GM10847 (cell line): ENCODE measurements around the gene NUBPL.

Experiments
- POLR2A ChIP-seq: IDR thresholded peaks from 2 replicates; pipeline ENCODE4 v1.6.1; 2011; ENCODE audit not compliant: insufficient read length; ENCODE audit errors: extremely low read depth

The NUBPL gene

DNA sequence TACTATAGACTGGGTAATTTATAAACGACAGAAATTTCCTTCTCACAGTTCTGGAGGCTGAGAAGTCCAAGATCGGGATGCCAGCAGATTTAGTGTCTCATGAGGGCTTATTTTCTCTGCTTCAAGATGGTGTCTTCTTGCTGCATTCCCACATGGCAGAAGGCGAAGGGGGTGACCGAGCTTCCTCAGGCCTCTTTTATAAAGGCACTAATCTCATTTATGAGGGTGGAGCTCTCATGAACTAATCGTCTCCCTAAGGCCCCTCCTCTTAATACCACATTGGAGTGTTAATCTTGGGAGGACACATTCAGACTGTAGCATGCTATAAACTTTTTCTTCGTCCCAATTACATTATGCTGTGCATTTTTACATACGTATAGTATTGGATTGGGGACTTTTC, 315.5 kb downstream of the NUBPL start:
- TF ChIP-seq POLR2A = no peak

DNA sequence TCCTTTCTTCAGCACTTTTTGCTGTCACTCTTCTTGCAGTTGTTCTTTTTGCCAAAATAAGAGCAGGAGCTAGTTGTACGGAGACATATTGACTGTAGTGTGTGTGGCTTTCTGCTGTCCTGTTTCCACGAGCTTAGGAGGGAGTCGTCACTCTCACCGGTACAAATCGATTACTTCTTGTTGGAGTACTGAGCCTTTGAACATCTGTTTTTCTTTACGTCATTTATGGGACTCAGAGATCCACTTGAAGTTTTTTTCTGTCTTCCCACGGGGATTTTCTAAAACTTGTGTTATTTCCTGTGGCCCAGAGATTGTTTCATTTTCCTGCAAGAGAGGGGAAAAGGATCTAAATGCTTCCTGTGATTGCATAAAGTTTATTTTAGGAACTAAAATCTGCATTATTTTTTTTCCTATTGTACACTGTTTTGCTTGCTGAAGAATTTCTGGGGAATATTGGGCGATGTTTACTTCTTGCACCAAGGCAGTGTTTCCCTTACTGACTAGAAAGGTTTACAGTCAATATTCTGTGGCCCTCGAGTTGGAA, 316.1 kb downstream of the NUBPL start:
- no peak for TF ChIP-seq POLR2A

DNA sequence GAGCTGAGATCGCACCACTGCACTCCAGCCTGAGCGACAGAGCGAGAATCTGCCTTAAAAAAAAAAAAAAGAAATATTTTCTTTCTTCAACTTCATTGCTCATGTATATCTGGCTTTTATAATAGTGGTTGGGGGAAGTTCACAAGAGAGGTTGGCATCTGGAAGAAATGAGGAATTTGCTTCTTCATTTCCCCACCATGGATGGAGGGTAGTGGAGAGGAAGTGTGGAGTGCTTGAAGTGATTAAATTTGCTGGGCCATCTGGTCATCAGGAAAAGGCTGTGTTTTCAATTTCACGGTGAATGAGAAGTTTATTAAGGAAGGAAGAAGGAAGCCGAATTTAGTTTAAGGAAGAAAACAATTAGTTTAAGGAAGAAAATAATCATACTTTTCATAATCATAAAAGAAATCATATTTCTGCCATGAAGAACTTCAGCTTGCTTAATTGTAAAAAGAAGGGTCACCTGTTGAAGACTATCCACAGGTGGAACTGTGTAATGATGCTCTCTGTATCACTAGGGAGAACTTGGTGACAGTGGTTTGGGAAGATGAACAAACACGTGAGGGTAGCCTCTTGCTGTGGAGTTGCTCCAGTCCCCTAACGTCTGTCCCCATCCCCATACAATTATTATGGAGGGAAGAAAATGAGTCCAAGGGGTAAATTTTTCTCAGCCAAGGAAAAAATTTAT, 318.6 kb downstream of the NUBPL start:
- TF ChIP-seq POLR2A = no peak

DNA sequence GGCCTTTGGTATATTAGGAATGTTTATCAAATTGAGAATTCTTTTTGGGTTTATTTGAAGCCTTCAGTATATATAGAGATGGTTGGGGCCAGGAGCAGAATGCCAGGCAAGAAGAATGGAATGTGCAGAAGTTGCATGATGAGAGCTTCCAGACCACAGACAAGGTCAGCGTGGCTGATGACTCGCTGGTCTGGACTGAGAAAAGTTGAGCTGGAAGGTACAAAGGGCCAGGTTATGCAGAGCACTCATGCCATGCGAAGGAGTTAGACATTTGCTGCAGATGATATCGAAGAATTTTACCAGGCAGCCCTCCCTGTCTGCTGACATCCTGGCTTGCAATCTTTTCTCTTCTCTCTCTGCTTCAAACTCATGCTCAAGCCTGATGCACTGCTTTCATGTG, 319.7 kb downstream of the NUBPL start:
- TF ChIP-seq POLR2A = no peak

DNA sequence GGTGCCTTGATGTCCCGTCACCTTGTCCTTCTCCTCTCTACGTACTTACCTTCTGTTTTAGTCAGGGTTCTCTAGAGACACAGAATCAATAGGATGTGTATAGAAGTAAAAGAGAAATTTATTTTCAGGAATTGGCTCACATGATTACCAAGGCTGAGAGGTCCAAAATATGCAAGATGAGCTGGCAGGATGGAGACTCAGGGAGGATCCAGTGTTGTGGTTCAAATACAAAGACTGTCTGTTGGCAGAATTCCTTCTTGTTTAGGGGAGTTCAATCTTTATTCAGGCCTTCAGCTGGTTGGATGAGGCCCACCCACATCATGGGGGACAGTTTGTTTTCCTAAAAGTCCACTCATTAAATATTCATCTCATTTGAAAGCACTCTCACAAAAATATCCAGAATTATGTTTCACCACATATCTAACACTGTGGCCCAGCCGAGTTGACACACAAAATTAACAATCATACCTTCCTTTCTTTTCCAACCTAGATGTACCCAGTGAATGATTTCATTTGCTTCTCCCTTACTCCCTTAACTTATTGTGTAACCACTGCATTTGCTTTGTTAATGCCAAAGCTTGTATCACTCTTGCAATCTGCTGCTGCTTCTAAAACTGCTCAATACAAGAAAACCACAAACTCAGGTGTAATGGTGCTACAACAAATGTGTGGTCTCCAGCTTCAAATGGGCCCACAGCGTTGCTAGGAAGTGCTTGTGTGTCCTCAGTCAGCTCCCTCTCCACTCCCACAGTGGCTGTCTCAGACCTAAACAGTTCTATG, 320.5 kb downstream of the NUBPL start:
- TF ChIP-seq POLR2A = no peak

DNA sequence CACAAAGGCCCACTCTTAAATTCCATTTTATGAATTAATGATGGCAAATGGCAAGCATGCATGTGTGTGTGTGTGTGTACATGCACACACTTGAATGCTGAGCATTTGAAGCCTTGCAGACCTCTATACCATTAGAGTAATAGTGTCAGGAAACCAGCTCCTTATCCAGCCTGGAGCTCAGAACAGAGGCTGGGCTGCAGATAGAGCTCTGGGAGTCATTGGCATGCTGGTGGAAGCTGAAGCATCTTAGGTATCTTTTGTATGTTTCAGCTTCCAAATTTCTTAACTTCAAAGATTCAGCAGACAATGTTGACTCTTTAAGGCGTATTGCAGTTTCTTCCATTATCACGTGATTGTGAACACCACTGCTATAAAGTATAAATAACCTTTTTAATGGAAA, 323.0 kb downstream of the NUBPL start:
- no peak for TF ChIP-seq POLR2A

DNA sequence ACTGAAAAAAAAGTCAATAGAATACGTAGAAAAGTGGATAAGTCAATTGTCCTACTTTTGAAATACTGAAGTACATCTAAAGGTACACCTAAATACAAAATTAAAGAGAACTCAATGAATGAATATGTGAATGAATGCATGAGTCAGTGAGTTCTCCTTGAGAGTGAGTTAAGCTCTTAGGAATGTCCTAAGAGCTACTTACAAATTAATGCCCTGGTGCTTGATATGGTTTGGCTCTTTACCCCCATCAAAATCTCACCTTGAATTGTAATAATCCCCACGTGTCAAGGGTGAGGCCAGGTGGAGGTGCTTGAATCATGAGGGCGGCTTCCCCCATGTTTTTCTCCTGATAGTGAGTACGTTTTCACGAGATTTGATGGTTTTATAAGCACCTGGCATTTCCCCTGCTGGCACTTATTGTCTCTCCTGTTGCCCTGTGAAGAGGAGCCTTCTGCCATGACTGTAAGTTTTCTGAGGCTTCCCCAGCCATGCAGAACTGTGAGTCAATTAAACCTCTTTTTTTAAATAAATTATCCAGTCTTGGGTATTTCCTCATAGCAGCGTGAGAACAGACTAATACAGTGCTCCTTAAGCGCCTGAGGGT, 323.7 kb downstream of the NUBPL start:
- TF ChIP-seq POLR2A = no peak

DNA sequence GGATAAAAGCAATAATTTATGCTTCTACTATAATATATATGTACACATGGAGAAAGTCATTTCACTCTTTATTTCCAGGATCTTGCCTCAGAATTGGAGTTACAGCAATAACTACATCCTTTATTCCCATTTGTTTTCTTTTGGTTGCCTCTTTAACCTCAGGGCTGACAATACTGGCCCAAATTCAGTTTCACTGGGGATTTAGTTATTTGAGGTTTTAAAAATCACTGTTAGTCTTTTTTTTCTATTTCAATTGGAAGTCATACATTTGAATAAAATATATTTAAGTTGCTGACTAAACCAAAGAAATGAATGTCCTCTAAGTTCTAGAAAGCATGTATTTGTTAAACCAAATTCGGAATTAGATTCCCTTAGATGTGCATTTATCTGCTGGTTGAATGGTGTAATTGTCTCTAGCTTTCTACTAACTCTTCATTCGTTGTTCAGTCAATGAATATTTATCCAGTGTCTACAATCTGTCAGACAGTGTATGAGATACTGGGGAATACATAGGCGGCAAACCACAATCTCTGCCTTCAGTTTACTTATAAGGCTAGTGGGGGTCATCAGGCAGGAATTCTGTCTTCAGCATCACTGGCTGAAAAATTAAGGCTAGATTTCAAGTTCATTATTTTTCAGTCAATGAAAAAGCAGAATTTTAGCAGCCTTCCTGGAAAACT, 325.1 kb downstream of the NUBPL start:
- no peak for TF ChIP-seq POLR2A

DNA sequence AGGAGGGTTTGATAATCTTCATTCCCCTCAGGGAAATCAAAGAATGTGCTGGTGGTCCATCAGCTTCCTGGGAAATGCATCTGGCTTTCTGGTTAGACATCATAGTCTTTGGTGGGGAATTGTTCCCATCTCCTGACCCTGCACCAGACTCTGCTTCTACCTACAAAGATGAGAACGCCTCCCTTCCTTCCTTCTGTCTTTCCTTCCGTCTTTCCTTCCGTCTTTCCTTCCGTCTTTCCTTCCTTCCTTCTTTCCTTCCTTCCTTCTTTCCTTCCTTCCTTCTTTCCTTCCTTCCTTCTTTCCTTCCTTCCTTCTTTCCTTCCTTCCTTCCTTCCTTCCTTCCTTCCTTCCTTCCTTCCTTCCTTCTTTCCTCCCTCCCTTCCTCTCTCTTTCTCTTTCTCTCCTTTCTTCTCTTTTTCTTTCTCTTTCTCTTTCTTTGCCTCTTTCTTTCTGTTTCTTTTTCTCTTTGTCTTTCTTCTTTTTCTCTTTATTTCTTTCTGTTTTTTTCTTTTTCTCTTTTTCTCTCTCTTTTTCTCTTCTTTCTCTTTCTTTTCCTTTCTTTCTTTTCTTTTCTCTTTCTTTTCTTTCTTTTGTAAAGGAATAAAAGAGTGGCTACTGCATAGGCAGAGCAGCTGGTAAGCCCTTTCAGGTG, 326.9 kb downstream of the NUBPL start:
- TF ChIP-seq POLR2A = no peak

DNA sequence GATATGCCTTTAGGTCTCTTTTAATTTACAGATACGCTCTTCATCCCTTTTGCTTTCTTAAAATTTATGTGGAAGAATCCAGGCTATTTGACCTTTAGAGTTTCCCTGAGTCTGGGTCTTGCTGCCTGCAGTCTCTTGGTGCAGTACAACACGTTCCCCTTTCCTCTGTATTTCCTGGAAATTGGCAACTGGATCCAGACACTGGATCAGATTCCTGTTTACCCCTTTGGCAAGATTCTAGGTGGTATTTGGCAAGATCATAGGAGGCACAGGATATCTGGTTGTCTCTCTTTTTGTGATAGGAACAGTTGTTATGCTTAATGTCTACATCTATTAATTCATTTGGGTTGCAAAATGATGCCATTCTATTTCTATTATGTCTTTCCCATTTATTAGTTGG, 328.1 kb downstream of the NUBPL start:
- no peak for TF ChIP-seq POLR2A

DNA sequence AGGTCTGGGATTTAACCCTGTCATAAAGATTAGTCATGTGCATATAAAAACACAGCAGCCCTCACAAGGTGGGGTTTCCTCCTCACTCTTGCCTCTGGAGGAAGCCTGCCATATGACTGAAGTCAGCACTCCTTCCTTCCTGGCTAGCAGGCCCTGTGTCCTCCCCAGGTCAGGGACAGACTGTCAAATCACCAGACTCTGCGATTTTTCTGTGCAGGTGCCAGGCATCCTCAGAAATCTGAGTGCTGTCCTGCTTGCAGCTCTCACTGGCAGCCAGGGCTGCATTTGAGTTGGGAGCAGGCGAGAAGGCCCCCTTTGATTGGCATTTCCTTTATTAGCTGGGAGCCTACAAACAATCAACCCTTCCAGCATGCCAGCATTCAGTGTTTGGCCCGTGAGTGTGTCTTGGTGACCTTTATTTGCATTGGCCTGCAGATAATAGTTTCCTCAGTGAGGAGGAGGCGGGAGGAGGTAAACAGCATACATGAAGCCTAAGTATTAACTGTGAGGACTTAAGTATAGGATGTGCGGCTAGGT, 332.1 kb downstream of the NUBPL start:
- TF ChIP-seq POLR2A = no peak

DNA sequence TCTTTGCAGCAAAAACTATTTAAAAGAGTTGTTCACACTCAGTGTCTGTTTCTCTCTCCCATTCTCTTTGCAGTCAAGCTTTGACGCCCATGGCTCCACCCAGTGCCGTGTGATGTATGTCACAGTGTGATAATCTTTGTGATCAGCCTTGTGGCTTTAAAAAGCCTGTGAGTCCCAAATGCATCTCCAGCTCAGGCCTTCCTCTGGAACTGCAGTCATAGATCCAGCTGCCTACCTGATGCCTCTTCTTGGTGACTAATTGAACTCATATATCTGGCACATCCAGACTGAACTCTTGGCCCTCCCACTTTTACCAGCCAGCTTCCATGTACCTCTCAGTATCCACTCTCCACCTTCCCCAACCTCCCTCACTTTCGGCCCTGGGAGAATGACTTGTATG, 333.1 kb downstream of the NUBPL start:
- no peak for TF ChIP-seq POLR2A

DNA sequence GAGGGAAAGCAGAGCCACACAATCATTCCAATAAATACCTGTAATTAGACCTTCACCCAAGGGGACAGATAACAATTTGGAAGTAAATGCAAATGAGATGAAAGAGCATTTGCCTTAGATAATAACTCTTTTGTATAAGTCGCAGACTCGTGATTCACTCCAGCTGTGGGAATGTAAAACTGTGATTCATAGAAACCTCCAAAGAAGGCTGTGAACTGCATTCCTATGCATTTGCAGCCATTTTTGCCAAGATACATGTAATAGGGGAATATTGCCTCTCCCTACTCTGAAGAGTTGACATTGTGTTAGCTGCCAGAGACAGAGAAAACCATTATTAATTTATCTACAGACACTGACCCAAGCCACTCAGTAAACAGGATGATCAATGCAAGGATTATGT, 334.0 kb downstream of the NUBPL start:
- no peak for TF ChIP-seq POLR2A

DNA sequence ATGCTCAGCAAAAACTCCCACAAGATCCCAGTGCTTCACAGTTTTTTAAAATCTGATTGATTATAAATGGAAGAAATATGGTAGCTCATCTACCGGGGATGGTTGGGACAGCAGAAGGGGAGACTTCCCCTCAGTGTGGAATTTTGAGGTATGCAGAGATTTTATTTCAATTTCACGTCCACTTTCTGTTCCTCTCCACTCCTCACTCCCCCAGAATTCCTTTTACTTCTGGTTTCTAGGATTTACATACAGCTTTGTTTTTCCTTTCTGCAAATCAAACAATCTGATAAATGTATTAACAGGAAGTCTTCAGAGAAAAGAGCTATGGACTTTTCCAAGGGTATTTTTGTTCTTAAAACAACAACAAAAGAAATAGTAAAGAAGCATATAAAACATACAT, 334.4 kb downstream of the NUBPL start:
- TF ChIP-seq POLR2A = no peak
